Adrenal gland (tissue), 5 donors: ENCODE results near the gene LRRC8D.

Source experiments
- CTCF ChIP-seq, 6 experiments: fragments of 450-650 bp in 4 of 6; fragments of 200-600 bp in 2 of 6; sonication (generic) in 1 of 6; IDR thresholded peaks; 1 replicate in 5 of 6; 2 replicates in 1 of 6; pipeline versions ENCODE4 v1.5.1 to v1.8.0; 2016 to 2021; ENCODE audit warnings: antibody characterized with exemption in 6 of 6, mild to moderate bottlenecking in 2 of 6, moderate library complexity in 1 of 6
- POLR2A ChIP-seq, 2 donors: fragments of 450-650 bp; IDR thresholded peaks; one replicate each; pipeline ENCODE4 v1.6.1; 2017; ENCODE audit warnings: antibody characterized with exemption in 2 of 2, mild to moderate bottlenecking in 2 of 2, moderate library complexity in 1 of 2
- donor health status: DM: no; HTN: no; CAD: no.

DNA sequence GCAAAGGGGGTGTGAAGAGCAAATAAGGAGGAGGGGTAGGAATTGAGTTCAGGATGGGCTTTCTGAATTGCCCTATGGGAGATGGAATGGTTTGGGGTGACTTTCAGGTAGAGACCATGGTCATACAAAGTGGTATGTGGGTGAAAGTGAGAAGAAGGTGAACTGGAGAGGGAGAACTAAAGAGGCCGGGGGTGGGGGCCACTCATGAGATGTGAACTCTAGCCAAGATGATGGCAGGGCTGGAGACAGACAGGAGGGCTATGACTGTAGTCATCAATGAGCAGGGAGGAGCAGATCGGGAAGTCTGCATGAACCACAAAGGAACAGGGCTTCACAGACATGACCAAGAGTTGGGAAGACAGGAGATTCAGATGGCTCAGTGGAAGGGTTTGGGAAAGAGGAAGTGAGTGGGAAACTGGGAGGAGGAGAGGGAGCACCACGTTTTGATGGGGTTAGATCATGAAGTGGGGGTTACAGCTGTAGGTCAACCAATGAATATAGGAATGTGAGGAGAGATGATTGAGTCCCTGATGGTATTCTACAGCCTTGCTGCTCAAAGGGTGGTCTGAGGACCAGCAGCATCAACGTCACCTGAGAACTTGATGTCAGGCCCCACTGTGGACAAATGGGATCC lies 20.7 kb upstream of the LRRC8D start:
- TF ChIP-seq CTCF (IDR thresholded peaks at IDR 0.05) (no peak), POLR2A (IDR thresholded peaks at IDR 0.05) (no peak)
